ENCODE results near the gene GABBR2. TPM values are rescaled to one million over a fixed set of nuclear protein-coding genes. Genes with fewer than 3 reads are reported as not detected.

The GABBR2 gene
- total and polyA plus RNA-seq, 2 of the 8 experiments (the other 6 are each of a cell fraction or from before 2014, with no cell fraction given), result 0.50 to 1.2 TPM

DNA sequence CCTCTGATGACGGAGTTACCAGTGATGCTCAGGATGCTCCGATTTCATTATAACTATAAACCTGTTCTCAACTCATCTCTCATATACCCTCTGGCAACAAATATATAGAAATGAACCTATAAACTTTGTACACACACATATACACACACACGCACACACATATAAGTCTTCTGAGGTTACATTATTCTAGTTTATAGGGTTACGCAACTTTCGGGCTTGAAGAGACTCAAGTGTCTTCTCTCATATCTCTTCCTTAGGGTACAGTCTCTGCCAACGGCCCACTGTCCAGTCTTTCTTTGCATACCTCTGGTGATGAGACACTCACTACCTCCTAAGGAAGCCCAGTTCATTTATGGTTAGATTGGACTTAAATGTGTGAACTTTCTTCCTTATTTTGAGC lies 383.9 kb downstream of the GABBR2 start:
- FAIRE-seq, result no peak
- Histone ChIP-seq H3K36me3 (ENCODE audit: control insufficient read depth in 2 of 4, insufficient read depth in 4 of 4, low read length in 3 of 4) (no peaks in the 10 kb centered on the region), H4K91ac (replicated peaks; ENCODE audit: insufficient read length, low read length) (no peak overlapping the region), H3K9ac (replicated peaks in 1 of 4; ENCODE audit: extremely low read depth in 1 of 4, low read depth in 3 of 4, low read length in 3 of 4) (no peak overlapping the region), H3K79me1 (ENCODE audit: low read depth, low read length) (no peaks in the 10 kb centered on the region; the same call in 1 of the 2 replicates), H3K56ac (replicated peaks; ENCODE audit: insufficient read length, low read depth, low read length) (no peak overlapping the region), H3K4me3 (ENCODE audit: extremely low read depth in 1 of 4, insufficient read depth in 2 of 4, low read depth in 3 of 4, low read length in 4 of 4) (no peak overlapping the region), H4K8ac (ENCODE audit: extremely low read depth, insufficient read depth, low read length) (no peak overlapping the region), H2AFZ (ENCODE audit: low read length) (no peak overlapping the region), H2BK20ac (ENCODE audit: low read length) (no peak overlapping the region), H2AK5ac (ENCODE audit: low read depth, low read length) (no peak overlapping the region), H3K4ac (replicated peaks; ENCODE audit: insufficient read length, low read depth, low read length) (no peak overlapping the region), H3K23ac (ENCODE audit: insufficient read length) (no peak overlapping the region), H3K23me2 (ENCODE audit: low read depth, low read length) (no peaks in the 10 kb centered on the region), H3K18ac (ENCODE audit: extremely low read depth, low read length) (no peak overlapping the region), H4K20me1 (replicated peaks in 1 of 2; ENCODE audit: control insufficient read depth in 1 of 2, insufficient read depth in 2 of 2, low read length in 2 of 2) (peaks cover 0 to 1% of the 10 kb centered on the region in 2 experiments), H3K4me2 (ENCODE audit: insufficient read depth in 1 of 2, low read depth in 2 of 2, low read length in 2 of 2) (no peak overlapping the region), H3K9me3 (ENCODE audit: insufficient read depth in 2 of 2, low read depth in 1 of 2, low read length in 1 of 2) (no peaks in the 10 kb centered on the region), H3K27ac (ENCODE audit: low read depth, low read length) (no peak overlapping the region), H3K14ac (ENCODE audit: insufficient read length) (no peak overlapping the region), H2BK5ac (ENCODE audit: low read depth, low read length) (no peak overlapping the region), H4K5ac (ENCODE audit: insufficient read length, low read depth, low read length) (no peak overlapping the region), H2BK120ac (replicated peaks; ENCODE audit: low read depth, low read length) (no peak overlapping the region), H2BK12ac (ENCODE audit: low read depth, low read length) (no peak overlapping the region), H3K27me3 (replicated peaks in 1 of 4; ENCODE audit: control insufficient read depth in 3 of 4, extremely low read depth in 1 of 4, insufficient read depth in 3 of 4, low read length in 3 of 4) (no peaks in the 10 kb centered on the region), H3K79me2 (ENCODE audit: control insufficient read depth in 1 of 2, insufficient read depth in 2 of 2, low read length in 2 of 2) (no peaks in the 10 kb centered on the region), H2BK15ac (ENCODE audit: low read length) (no peak overlapping the region), H3K4me1 (replicated peaks in 1 of 4; ENCODE audit: control insufficient read depth in 3 of 4, insufficient read depth in 4 of 4, low read length in 3 of 4) (no peaks in the 10 kb centered on the region)
- POLR2A ChIA-PET (ENCODE audit: partially characterized antibody), result no interaction called here
- 88% methylated on average over 6 of the region's 6 CpGs; no CpG with 5 or more reads in 1 of the 2 experiments for WGBS, 2 experiments (ENCODE audit: extremely low coverage in 1 of 2, insufficient coverage in 1 of 2, insufficient read length in 1 of 2, insufficient replicate concordance in 2 of 2, low coverage in 1 of 2, low lambda C conversion rate in 2 of 2, missing lambda C conversion rate in 1 of 2)
- CTCF ChIA-PET (ENCODE audit: partially characterized antibody), result no interaction called here
- TF ChIP-seq CEBPB (IDR thresholded peaks at IDR 0.05; ENCODE audit: low read depth, low read length) (peak; percentile 70; the same call in 1 of the 2 replicates), JUND (IDR thresholded peaks at IDR 0.05; ENCODE audit: low read length) (no peak), TCF12 (IDR thresholded peaks at IDR 0.05; ENCODE audit: low read depth, low read length) (no peak), RAD21 (IDR thresholded peaks at IDR 0.05 in 1 of 2, conservative IDR thresholded peaks at IDR 0.05 in 1 of 2; ENCODE audit: low read depth in 2 of 2, low read length in 2 of 2) (no peak), SRF (IDR thresholded peaks at IDR 0.05; ENCODE audit: low read depth, low read length) (no peak), RNF2 (IDR thresholded peaks at IDR 0.05; ENCODE audit: borderline replicate concordance, low read depth, low read length, missing control alignments, poor library complexity, severe bottlenecking) (no peak)
- DNase-seq (ENCODE audit: low read depth in 1 of 2, low spot score in 2 of 2), result no peak

Measured in H1 (cell line).